ENCODE results near the gene KCTD1. TPM values are rescaled to one million over a fixed set of nuclear protein-coding genes. Genes with fewer than 3 reads are reported as not detected.

Gene KCTD1
- total and polyA plus RNA-seq, 2 experiments from 2014 or later = 5.4 to 13.8 TPM

- no peak overlapping the region for H3K27ac ChIP-seq
- DNase-seq (ENCODE audit: low spot score) = no peak
- no peak overlapping the region for H3K4me3 ChIP-seq
- H4K20me1 ChIP-seq (ENCODE audit: insufficient read depth, poor library complexity, severe bottlenecking) = peaks cover 7% of the 10 kb centered on the region
- peaks cover 15% of the 10 kb centered on the region for H3K4me1 ChIP-seq (ENCODE audit: insufficient read depth)
- no peaks in the 10 kb centered on the region for H3K27me3 ChIP-seq
- H3K9me3 ChIP-seq (ENCODE audit: low read depth) = no peaks in the 10 kb centered on the region
- no peaks in the 10 kb centered on the region for H3K36me3 ChIP-seq (replicated peaks; ENCODE audit: insufficient read depth, low read depth)
- no peaks in the 10 kb centered on the region for H3K9me2 ChIP-seq (replicated peaks; ENCODE audit: insufficient read depth)
- no peak overlapping the region for H2AFZ ChIP-seq
- TF ChIP-seq EZH2phosphoT487 (IDR thresholded peaks at IDR 0.05; ENCODE audit: low read depth, severe bottlenecking, unreplicated experiment) = no peak
- no peak for TF ChIP-seq EZH2 (IDR thresholded peaks at IDR 0.05; ENCODE audit: borderline replicate concordance)
- TF ChIP-seq CTCF (IDR thresholded peaks at IDR 0.05; ENCODE audit: poor library complexity) = no peak
- no peak overlapping the region for H3K4me2 ChIP-seq
- H3K79me2 ChIP-seq = peaks cover 48% of the 10 kb centered on the region
- 87% methylated on average over 2 of the region's 2 CpGs for WGBS (ENCODE audit: low lambda C conversion rate, missing lambda C conversion rate)
Observed at GRCh38 chr18:26538524-26538923, 9.8 kb downstream of the KCTD1 start.

- H3K9me2 ChIP-seq (replicated peaks; ENCODE audit: insufficient read depth) = no peaks in the 10 kb centered on the region
- WGBS (ENCODE audit: low lambda C conversion rate, missing lambda C conversion rate) = 89% methylated on average over 4 of the region's 4 CpGs
- H3K4me1 ChIP-seq (ENCODE audit: insufficient read depth) = peaks cover 8% of the 10 kb centered on the region
- DNase-seq (ENCODE audit: low spot score) = no peak
- TF ChIP-seq CTCF (IDR thresholded peaks at IDR 0.05; ENCODE audit: poor library complexity) = no peak
- no peak for TF ChIP-seq EZH2 (IDR thresholded peaks at IDR 0.05; ENCODE audit: borderline replicate concordance)
- TF ChIP-seq EZH2phosphoT487 (IDR thresholded peaks at IDR 0.05; ENCODE audit: low read depth, severe bottlenecking, unreplicated experiment) = no peak
- no peaks in the 10 kb centered on the region for H3K9me3 ChIP-seq (ENCODE audit: low read depth)
- no peak overlapping the region for H3K27ac ChIP-seq
- H3K4me2 ChIP-seq = no peak overlapping the region
- H3K36me3 ChIP-seq (replicated peaks; ENCODE audit: insufficient read depth, low read depth) = no peaks in the 10 kb centered on the region
- H3K27me3 ChIP-seq = no peaks in the 10 kb centered on the region
- no peak overlapping the region for H3K4me3 ChIP-seq
- no peaks in the 10 kb centered on the region for H4K20me1 ChIP-seq (ENCODE audit: insufficient read depth, poor library complexity, severe bottlenecking)
- no peak overlapping the region for H2AFZ ChIP-seq
- H3K79me2 ChIP-seq = peaks cover 35% of the 10 kb centered on the region
Observed at GRCh38 chr18:26536664-26537063, 11.7 kb downstream of the KCTD1 start.

- H3K79me2 ChIP-seq = peaks cover 31% of the 10 kb centered on the region
- H3K9me3 ChIP-seq (ENCODE audit: low read depth) = no peaks in the 10 kb centered on the region
- peaks cover 8% of the 10 kb centered on the region for H3K4me1 ChIP-seq (ENCODE audit: insufficient read depth)
- no peaks in the 10 kb centered on the region for H3K27me3 ChIP-seq
- DNase-seq (ENCODE audit: low spot score) = no peak
- TF ChIP-seq EZH2phosphoT487 (IDR thresholded peaks at IDR 0.05; ENCODE audit: low read depth, severe bottlenecking, unreplicated experiment) = no peak
- TF ChIP-seq CTCF (IDR thresholded peaks at IDR 0.05; ENCODE audit: poor library complexity) = no peak
- TF ChIP-seq EZH2 (IDR thresholded peaks at IDR 0.05; ENCODE audit: borderline replicate concordance) = no peak
- H3K4me3 ChIP-seq = no peak overlapping the region
- peak overlapping the region; percentile 1 for H3K27ac ChIP-seq
- H2AFZ ChIP-seq = no peak overlapping the region
- H3K4me2 ChIP-seq = no peak overlapping the region
- H3K9me2 ChIP-seq (replicated peaks; ENCODE audit: insufficient read depth) = no peaks in the 10 kb centered on the region
- H3K36me3 ChIP-seq (replicated peaks; ENCODE audit: insufficient read depth, low read depth) = no peaks in the 10 kb centered on the region
- H4K20me1 ChIP-seq (ENCODE audit: insufficient read depth, poor library complexity, severe bottlenecking) = no peaks in the 10 kb centered on the region
- 70% methylated on average over 1 of the region's 1 CpG for WGBS (ENCODE audit: low lambda C conversion rate, missing lambda C conversion rate)
Observed at GRCh38 chr18:26536032-26536431, 12.3 kb downstream of the KCTD1 start.

GRCh38 chr18:26535630-26536029, 12.7 kb downstream of the KCTD1 start:
- H3K27ac ChIP-seq = peak overlapping the region; percentile 1
- no peaks in the 10 kb centered on the region for H3K36me3 ChIP-seq (replicated peaks; ENCODE audit: insufficient read depth, low read depth)

More at GRCh38 chr18:26535630-26536029, 12.7 kb downstream of the KCTD1 start:
- no peaks in the 10 kb centered on the region for H3K27me3 ChIP-seq
- no peaks in the 10 kb centered on the region for H4K20me1 ChIP-seq (ENCODE audit: insufficient read depth, poor library complexity, severe bottlenecking)
- DNase-seq (ENCODE audit: low spot score) = no peak
- no peak overlapping the region for H3K4me2 ChIP-seq
- no peak for TF ChIP-seq CTCF (IDR thresholded peaks at IDR 0.05; ENCODE audit: poor library complexity)
- no peak for TF ChIP-seq EZH2 (IDR thresholded peaks at IDR 0.05; ENCODE audit: borderline replicate concordance)
- no peak for TF ChIP-seq EZH2phosphoT487 (IDR thresholded peaks at IDR 0.05; ENCODE audit: low read depth, severe bottlenecking, unreplicated experiment)
- peaks cover 29% of the 10 kb centered on the region for H3K79me2 ChIP-seq
- peaks cover 8% of the 10 kb centered on the region for H3K4me1 ChIP-seq (ENCODE audit: insufficient read depth)
- H2AFZ ChIP-seq = no peak overlapping the region
- H3K9me3 ChIP-seq (ENCODE audit: low read depth) = no peaks in the 10 kb centered on the region
- H3K9me2 ChIP-seq (replicated peaks; ENCODE audit: insufficient read depth) = no peaks in the 10 kb centered on the region
- no peak overlapping the region for H3K4me3 ChIP-seq
